HEK293 (cell line): ENCODE measurements around the gene GPHN.

Source experiments
- SP2 ChIP-seq: fragments of 450-650 bp; formaldehyde crosslinking; IDR thresholded peaks from 2 replicates; pipeline ENCODE4 v1.5.1; 2016; ENCODE audit warnings: missing biosample characterization, missing genetic modification characterization
- YY1 ChIP-seq: fragments of 450-650 bp; formaldehyde crosslinking; IDR thresholded peaks from 2 replicates; pipeline ENCODE4 v1.5.1; 2018; ENCODE audit warnings: missing biosample characterization, missing genetic modification characterization
- ZNF223 ChIP-seq: fragments of 450-650 bp; formaldehyde crosslinking; IDR thresholded peaks from 2 replicates; pipeline ENCODE4 v1.5.1; 2016; ENCODE audit warnings: missing biosample characterization, missing genetic modification characterization
- ZNF266 ChIP-seq: fragments of 450-650 bp; formaldehyde crosslinking; IDR thresholded peaks from 2 replicates; pipeline ENCODE4 v1.5.1; 2016; ENCODE audit warnings: missing biosample characterization, missing genetic modification characterization, low read depth
- ZNF423 ChIP-seq: fragments of 450-650 bp; formaldehyde crosslinking; IDR thresholded peaks from 2 replicates; pipeline ENCODE4 v1.5.1; 2016; ENCODE audit warnings: missing biosample characterization, missing genetic modification characterization
- ZNF426 ChIP-seq: fragments of 450-650 bp; formaldehyde crosslinking; IDR thresholded peaks from 2 replicates; pipeline ENCODE4 v1.5.1; 2017; ENCODE audit warnings: missing biosample characterization, missing genetic modification characterization, mild to moderate bottlenecking, inconsistent platforms, moderate library complexity
- ZNF555 ChIP-seq: fragments of 450-650 bp; formaldehyde crosslinking; conservative IDR thresholded peaks from 2 replicates; pipeline ENCODE4 v1.5.1; 2017; ENCODE audit warnings: missing biosample characterization, mild to moderate bottlenecking, missing genetic modification characterization, inconsistent platforms
- ZNF596 ChIP-seq: fragments of 450-650 bp; IDR thresholded peaks from 2 replicates; pipeline ENCODE4 v1.5.0; 2018; ENCODE audit warnings: missing biosample characterization, mild to moderate bottlenecking, missing genetic modification characterization, moderate library complexity
- ZNF747 ChIP-seq: fragments of 450-650 bp; formaldehyde crosslinking; IDR thresholded peaks from 2 replicates; pipeline ENCODE4 v1.5.1; 2016; ENCODE audit warnings: missing biosample characterization, missing genetic modification characterization
- ZNF830 ChIP-seq: fragments of 450-650 bp; IDR thresholded peaks from 2 replicates; pipeline ENCODE4 v1.5.0; 2018; ENCODE audit warnings: missing biosample characterization, missing genetic modification characterization, low read depth, mild to moderate bottlenecking, moderate library complexity
- ZSCAN30 ChIP-seq: fragments of 450-650 bp; IDR thresholded peaks from 2 replicates; pipeline ENCODE4 v1.5.1; 2018; ENCODE audit warnings: missing biosample characterization, mild to moderate bottlenecking, missing genetic modification characterization, moderate library complexity
- TF ChIP-seq, protein P1 (sequence below): fragments of 450-650 bp; formaldehyde crosslinking; IDR thresholded peaks from 2 replicates; pipeline ENCODE4 v1.5.1; 2016; ENCODE audit warnings: missing biosample characterization, missing genetic modification characterization
- TF ChIP-seq, protein P2 (sequence below): fragments of 450-650 bp; formaldehyde crosslinking; IDR thresholded peaks from 2 replicates; pipeline ENCODE4 v1.5.1; 2016; ENCODE audit warnings: missing biosample characterization, missing genetic modification characterization
- TF ChIP-seq, protein P3 (sequence below): fragments of 450-650 bp; formaldehyde crosslinking; IDR thresholded peaks from 2 replicates; pipeline ENCODE4 v1.5.1; 2016; ENCODE audit warnings: missing biosample characterization, missing genetic modification characterization

DNA sequence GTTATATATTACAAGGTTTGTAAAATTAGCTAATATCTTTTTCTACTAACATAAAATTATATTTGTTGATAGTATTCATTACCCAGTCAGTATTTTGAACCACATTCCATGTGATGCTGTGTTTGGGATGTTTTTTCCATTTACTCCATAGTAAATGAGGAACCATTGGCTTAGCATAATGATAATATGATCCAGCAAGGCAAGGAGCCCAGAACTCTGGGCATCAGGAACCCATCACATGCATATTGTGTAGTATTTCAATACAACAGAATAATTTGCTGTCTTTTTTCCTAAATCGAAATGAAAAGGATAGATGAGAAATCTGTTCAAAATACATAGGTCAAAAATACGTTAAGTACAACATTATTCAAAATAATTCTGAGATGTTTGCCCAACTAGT is 632.6 kb downstream of the GPHN start:
- TF ChIP-seq ZNF423 = no peak
- TF ChIP-seq, protein P1, sequence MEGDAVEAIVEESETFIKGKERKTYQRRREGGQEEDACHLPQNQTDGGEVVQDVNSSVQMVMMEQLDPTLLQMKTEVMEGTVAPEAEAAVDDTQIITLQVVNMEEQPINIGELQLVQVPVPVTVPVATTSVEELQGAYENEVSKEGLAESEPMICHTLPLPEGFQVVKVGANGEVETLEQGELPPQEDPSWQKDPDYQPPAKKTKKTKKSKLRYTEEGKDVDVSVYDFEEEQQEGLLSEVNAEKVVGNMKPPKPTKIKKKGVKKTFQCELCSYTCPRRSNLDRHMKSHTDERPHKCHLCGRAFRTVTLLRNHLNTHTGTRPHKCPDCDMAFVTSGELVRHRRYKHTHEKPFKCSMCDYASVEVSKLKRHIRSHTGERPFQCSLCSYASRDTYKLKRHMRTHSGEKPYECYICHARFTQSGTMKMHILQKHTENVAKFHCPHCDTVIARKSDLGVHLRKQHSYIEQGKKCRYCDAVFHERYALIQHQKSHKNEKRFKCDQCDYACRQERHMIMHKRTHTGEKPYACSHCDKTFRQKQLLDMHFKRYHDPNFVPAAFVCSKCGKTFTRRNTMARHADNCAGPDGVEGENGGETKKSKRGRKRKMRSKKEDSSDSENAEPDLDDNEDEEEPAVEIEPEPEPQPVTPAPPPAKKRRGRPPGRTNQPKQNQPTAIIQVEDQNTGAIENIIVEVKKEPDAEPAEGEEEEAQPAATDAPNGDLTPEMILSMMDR = no peak
- no peak for TF ChIP-seq ZNF596 (tag by site-specific recombination)
- TF ChIP-seq ZSCAN30 (tag by site-specific recombination) = no peak
- TF ChIP-seq YY1 (tag by site-specific recombination) = no peak
- no peak for TF ChIP-seq ZNF426 (tag by site-specific recombination)
- no peak for TF ChIP-seq ZNF830
- no peak for TF ChIP-seq SP2 (tag by site-specific recombination)
- TF ChIP-seq, protein P2, sequence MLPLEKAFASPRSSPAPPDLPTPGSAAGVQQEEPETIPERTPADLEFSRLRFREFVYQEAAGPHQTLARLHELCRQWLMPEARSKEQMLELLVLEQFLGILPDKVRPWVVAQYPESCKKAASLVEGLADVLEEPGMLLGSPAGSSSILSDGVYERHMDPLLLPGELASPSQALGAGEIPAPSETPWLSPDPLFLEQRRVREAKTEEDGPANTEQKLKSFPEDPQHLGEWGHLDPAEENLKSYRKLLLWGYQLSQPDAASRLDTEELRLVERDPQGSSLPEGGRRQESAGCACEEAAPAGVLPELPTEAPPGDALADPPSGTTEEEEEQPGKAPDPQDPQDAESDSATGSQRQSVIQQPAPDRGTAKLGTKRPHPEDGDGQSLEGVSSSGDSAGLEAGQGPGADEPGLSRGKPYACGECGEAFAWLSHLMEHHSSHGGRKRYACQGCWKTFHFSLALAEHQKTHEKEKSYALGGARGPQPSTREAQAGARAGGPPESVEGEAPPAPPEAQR (tag by site-specific recombination) = no peak
- no peak for TF ChIP-seq ZNF223 (tag by site-specific recombination)
- TF ChIP-seq, protein P3, sequence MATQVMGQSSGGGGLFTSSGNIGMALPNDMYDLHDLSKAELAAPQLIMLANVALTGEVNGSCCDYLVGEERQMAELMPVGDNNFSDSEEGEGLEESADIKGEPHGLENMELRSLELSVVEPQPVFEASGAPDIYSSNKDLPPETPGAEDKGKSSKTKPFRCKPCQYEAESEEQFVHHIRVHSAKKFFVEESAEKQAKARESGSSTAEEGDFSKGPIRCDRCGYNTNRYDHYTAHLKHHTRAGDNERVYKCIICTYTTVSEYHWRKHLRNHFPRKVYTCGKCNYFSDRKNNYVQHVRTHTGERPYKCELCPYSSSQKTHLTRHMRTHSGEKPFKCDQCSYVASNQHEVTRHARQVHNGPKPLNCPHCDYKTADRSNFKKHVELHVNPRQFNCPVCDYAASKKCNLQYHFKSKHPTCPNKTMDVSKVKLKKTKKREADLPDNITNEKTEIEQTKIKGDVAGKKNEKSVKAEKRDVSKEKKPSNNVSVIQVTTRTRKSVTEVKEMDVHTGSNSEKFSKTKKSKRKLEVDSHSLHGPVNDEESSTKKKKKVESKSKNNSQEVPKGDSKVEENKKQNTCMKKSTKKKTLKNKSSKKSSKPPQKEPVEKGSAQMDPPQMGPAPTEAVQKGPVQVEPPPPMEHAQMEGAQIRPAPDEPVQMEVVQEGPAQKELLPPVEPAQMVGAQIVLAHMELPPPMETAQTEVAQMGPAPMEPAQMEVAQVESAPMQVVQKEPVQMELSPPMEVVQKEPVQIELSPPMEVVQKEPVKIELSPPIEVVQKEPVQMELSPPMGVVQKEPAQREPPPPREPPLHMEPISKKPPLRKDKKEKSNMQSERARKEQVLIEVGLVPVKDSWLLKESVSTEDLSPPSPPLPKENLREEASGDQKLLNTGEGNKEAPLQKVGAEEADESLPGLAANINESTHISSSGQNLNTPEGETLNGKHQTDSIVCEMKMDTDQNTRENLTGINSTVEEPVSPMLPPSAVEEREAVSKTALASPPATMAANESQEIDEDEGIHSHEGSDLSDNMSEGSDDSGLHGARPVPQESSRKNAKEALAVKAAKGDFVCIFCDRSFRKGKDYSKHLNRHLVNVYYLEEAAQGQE (tag by site-specific recombination) = no peak
- TF ChIP-seq ZNF555 (tag by site-specific recombination) = no peak
- TF ChIP-seq ZNF747 = no peak
- no peak for TF ChIP-seq ZNF266 (tag by site-specific recombination)
